ENCODE measurements around the gene ABCA1.

- TF ChIP-seq POLR2AphosphoS5 (IDR thresholded peaks at IDR 0.05; ENCODE audit: borderline replicate concordance, low read depth, low read length), result no peak
- no peak for TF ChIP-seq EZH2 (IDR thresholded peaks at IDR 0.05)
Measured at GRCh38 chr9:104765138-104765537, 162.8 kb downstream of the ABCA1 start.
